Fibroblast of pulmonary artery (primary cell): ENCODE data around the gene GTF2H4.

Source experiments
- DNase-seq: peaks from one replicate; pipeline ENCODE4 v3.0.0-alpha.2; 2010; ENCODE audit warnings: low read depth
- H3K4me3 ChIP-seq: replicated peaks from 2 replicates; pipeline ENCODE4 v1.5.1; 2011; ENCODE audit warnings: low read depth, mild to moderate bottlenecking, control low read depth, low read length, moderate library complexity
- TF ChIP-seq, protein P1 (sequence below): IDR thresholded peaks from 2 replicates; pipeline ENCODE4 v1.5.1; 2011; ENCODE audit warnings: mild to moderate bottlenecking, control low read depth, low read length, inconsistent platforms; ENCODE audit errors: missing control alignments

GTF2H4 gene

GRCh38 chr6:30930506-30930905 lies 22.5 kb downstream of the GTF2H4 start:
- H3K4me3 ChIP-seq: no peak overlapping the region
- no peak for DNase-seq
- TF ChIP-seq, protein P1, sequence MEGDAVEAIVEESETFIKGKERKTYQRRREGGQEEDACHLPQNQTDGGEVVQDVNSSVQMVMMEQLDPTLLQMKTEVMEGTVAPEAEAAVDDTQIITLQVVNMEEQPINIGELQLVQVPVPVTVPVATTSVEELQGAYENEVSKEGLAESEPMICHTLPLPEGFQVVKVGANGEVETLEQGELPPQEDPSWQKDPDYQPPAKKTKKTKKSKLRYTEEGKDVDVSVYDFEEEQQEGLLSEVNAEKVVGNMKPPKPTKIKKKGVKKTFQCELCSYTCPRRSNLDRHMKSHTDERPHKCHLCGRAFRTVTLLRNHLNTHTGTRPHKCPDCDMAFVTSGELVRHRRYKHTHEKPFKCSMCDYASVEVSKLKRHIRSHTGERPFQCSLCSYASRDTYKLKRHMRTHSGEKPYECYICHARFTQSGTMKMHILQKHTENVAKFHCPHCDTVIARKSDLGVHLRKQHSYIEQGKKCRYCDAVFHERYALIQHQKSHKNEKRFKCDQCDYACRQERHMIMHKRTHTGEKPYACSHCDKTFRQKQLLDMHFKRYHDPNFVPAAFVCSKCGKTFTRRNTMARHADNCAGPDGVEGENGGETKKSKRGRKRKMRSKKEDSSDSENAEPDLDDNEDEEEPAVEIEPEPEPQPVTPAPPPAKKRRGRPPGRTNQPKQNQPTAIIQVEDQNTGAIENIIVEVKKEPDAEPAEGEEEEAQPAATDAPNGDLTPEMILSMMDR: no peak

DNA sequence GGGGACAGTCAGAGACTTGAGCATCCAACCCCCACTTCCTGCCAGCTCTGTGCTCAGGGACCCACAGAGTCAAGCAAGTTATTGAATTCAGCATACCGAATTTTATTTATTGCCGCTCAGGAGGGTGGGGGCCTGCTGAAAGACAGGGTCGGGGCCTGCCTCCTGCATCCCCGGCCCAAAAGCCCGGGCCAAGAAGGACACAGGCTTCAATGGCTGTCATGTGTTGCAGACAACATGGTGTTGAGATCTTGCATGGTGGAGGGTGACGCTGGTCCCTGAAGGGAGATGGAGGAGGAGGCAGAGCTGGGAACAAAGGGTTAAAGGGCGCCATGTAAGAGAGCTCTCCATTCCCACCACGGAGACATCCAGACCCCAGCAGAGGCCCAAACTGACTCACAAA lies 23.3 kb downstream of the GTF2H4 start:
- DNase-seq: no peak
- no peak overlapping the region for H3K4me3 ChIP-seq
- TF ChIP-seq, protein P1: no peak

GRCh38 chr6:30931969-30932645 lies 24.1 kb downstream of the GTF2H4 start, which contains the start of gene SFTA2:
Gene SFTA2 (minus strand): TSS chr6:30932170. CDS start chr6:30932096, 74 bp downstream.
- H3K4me3 ChIP-seq: no peak within 1 kb of the TSS
- TF ChIP-seq, protein P1: no peak
- no peak for DNase-seq

- no peak for DNase-seq
- TF ChIP-seq, protein P1: no peak
- no peak overlapping the region for H3K4me3 ChIP-seq
These were observed 24.8 kb downstream of the GTF2H4 start for GRCh38 chr6:30932665-30933365.

DNA sequence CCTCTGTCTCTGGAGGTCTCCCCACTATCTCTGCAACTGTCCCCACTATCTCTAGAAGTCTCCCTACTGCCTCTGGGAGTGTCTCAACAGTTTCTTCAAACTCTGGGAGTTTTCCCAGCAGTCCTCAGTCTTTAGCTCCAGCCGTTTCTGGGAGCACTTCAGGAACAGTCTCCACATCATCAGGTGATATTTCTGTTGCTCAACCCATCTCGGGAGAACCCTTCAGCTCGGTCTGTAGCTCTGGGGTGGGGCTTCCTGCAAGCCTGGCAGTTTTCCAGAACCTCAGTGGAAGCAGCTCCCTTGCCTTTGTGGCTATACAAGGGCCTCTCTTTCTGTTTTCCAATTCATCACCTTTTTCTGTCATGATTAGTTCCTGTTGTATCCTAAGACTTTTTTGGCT lies 27.0 kb downstream of the GTF2H4 start:
- H3K4me3 ChIP-seq: no peak overlapping the region
- TF ChIP-seq, protein P1: no peak
- DNase-seq: peak; percentile 59

DNA sequence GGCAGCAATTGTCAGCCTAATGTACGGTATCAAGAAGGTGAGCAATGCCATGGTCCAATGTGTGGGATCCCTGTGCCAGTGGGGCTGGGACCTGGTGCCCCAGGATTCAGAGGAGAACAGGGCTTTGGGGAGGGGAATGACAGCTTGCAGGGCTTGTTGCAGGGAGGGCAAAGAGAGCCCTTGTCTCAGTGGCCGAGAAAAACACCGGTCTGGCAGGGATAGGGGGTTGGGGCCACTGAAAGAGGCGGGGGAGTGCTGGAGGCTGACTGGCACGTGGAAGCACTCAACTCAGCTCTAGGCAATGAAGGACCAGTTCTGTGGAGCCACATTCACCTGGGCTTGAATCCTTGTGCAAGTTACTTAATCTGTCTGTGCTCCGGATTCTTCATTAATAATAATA lies 29.3 kb downstream of the GTF2H4 start:
- no peak overlapping the region for H3K4me3 ChIP-seq
- no peak for DNase-seq
- TF ChIP-seq, protein P1: no peak
